HepG2 (cell line): Measurements from ENCODE around the gene HBQ1. TPM values are rescaled to one million over a fixed set of nuclear protein-coding genes. Genes with fewer than 3 reads are reported as not detected.

Experiments used
- ATAC-seq: fragments of 200-7000 bp; cut with Tn5 transposase; 3 replicates; pipeline ENCODE4 v1.9.1; 2020; ENCODE audit warnings: mild to moderate bottlenecking, moderate library complexity
- BruUV-seq: library from RNA; stranded (reverse); fragments of 400-500 nt; replicated peaks from 2 replicates; lab custom pipeline; 2021; lab: Mats Ljungman, UMichigan
- CTCF ChIA-PET: fragments of 300-600 bp; formaldehyde crosslinking; extraction: SDS; loops from one replicate; lab custom pipeline; 2021; ENCODE audit warnings: low total read pairs, inconsistent platforms, low intra/inter-chr PET ratio; lab: Yijun Ruan, JAX
- POLR2A ChIA-PET: fragments of 350-600 bp; sonication (Branson Sonifier 250); formaldehyde crosslinking; loops from one replicate; lab custom pipeline; 2020; ENCODE audit warnings: antibody characterized with exemption, inconsistent platforms; lab: Yijun Ruan, JAX
- DNase-seq: peaks from one replicate; pipeline ENCODE4 v3.0.0-alpha.2; 2015; ENCODE audit warnings: low spot score
- FAIRE-seq: peaks from 3 replicates; lab custom pipeline; 2011; peaks lifted over from hg19 to GRCh38; lab: Jason Lieb, UNC
- H2AFZ ChIP-seq: one replicate; pipeline ENCODE4 v1.6.1; 2011; ENCODE audit warnings: low read length, inconsistent platforms
- H3K27ac ChIP-seq: fragments of 300-600 bp; 3 replicates; pipeline ENCODE4 v1.8.0; 2011; ENCODE audit warnings: mixed run types, mild to moderate bottlenecking, mixed read lengths, low read length, inconsistent platforms; ENCODE audit not compliant: insufficient read depth; ENCODE audit errors: extremely low read length
- H3K27me3 ChIP-seq, 2 experiments: fragments of 200-600 bp in 1 of 2; 2 replicates in 1 of 2; 3 replicates in 1 of 2; pipeline versions ENCODE4 v1.6.0 to v1.8.0; 2011; ENCODE audit warnings: low read length in 2 of 2, mild to moderate bottlenecking in 2 of 2, moderate library complexity in 2 of 2, inconsistent platforms in 1 of 2; ENCODE audit not compliant: insufficient read depth in 2 of 2, control insufficient read depth in 1 of 2
- H3K36me3 ChIP-seq, 2 experiments: fragments of 200-600 bp in 1 of 2; replicated peaks in 1 of 2; 2 replicates in 1 of 2; 3 replicates in 1 of 2; pipeline versions ENCODE4 v1.5.1 to v1.8.0; 2011; ENCODE audit warnings: low read length in 2 of 2, inconsistent platforms in 1 of 2; ENCODE audit not compliant: insufficient read depth in 2 of 2, control insufficient read depth in 1 of 2
- H3K4me1 ChIP-seq: 2 replicates; pipeline ENCODE4 v1.5.1; 2012; ENCODE audit warnings: low read length, inconsistent platforms; ENCODE audit not compliant: insufficient read depth
- H3K4me2 ChIP-seq: 2 replicates; pipeline ENCODE4 v1.6.0; 2011; ENCODE audit warnings: low read depth, low read length, inconsistent platforms
- H3K4me3 ChIP-seq, 3 experiments: fragments of 200-600 bp in 1 of 3; sonication (generic), shearing (Covaris generic) in 1 of 3; replicated peaks in 1 of 3; 2 replicates each; pipeline ENCODE4 v1.5.1; 2011 to 2016; ENCODE audit warnings: low read length in 3 of 3, inconsistent platforms in 2 of 3, low read depth in 2 of 3, mild to moderate bottlenecking in 2 of 3, control low read depth in 1 of 3, mixed read lengths in 1 of 3; ENCODE audit not compliant: insufficient read depth in 1 of 3
- H3K79me2 ChIP-seq: one replicate; pipeline ENCODE4 v1.6.1; 2011; ENCODE audit warnings: low read length, inconsistent platforms; ENCODE audit not compliant: insufficient read depth
- H3K9ac ChIP-seq: 2 replicates; pipeline ENCODE4 v1.6.0; 2011; ENCODE audit warnings: mild to moderate bottlenecking, low read depth, low read length, inconsistent platforms; ENCODE audit not compliant: insufficient read depth
- H3K9me3 ChIP-seq: 2 replicates; pipeline ENCODE4 v1.5.1; 2012; ENCODE audit warnings: mild to moderate bottlenecking, low read length
- H4K20me1 ChIP-seq: 2 replicates; pipeline ENCODE4 v1.6.0; 2011; ENCODE audit warnings: inconsistent platforms, mild to moderate bottlenecking, low read length, moderate library complexity; ENCODE audit not compliant: insufficient read depth
- ARID4A ChIP-seq: sonication (generic); formaldehyde crosslinking; IDR thresholded peaks from 2 replicates; pipeline ENCODE4 v1.5.0; 2020; ENCODE audit warnings: mild to moderate bottlenecking, missing genetic modification reagents, borderline replicate concordance
- WGBS: methylation state at CpG from one replicate; pipeline ENCODE4 v1.1.6; 2017; ENCODE audit warnings: low lambda C conversion rate; 5-methylcytosine and 5-hydroxymethylcytosine counted together
- in situ Hi-C: cut with HindIII; loops from 2 replicates; pipeline ENCODE4 v1.10.0; 2017; ENCODE audit warnings: low pct_unique_long_range_greater_than_20kb; ENCODE audit not compliant: extremely low pct_ligation_motif_present
- intact Hi-C: fragments of 100-400 bp; cut with micrococcal nuclease; formaldehyde crosslinking; loops from one replicate; pipeline ENCODE4 v1.10.0; 2022; ENCODE audit not compliant: unreplicated experiment
- polyA plus RNA-seq, 8 experiments: library from polyadenylated mRNA; depleted of rRNA in 3 of 8; stranded (reverse) in 7 of 8; unstranded in 1 of 8; fragments of >200 nt; fragmentation: Illumina TruSeq in 4 of 8; extraction: Trizol in 4 of 8; gene quantifications; 2 replicates each; pipeline versions ENCODE4 v1.2.1 to v1.2.3, GENCODE V29; 2011 to 2016; ENCODE audit warnings: low read depth in 4 of 8, missing spikeins in 1 of 8, mixed read lengths in 1 of 8; ENCODE audit not compliant: insufficient read depth in 1 of 8
- total RNA-seq, 5 experiments: library from RNA; depleted of rRNA; stranded (reverse); fragments of >200 nt; fragmentation: Illumina TruSeq; extraction: Trizol; gene quantifications; 2 replicates each; pipeline ENCODE4 v1.2.3, GENCODE V29; 2016; ENCODE audit warnings: low read depth in 1 of 5

Gene HBQ1
- total and polyA plus RNA-seq, 2 of the 13 experiments (the other 11 are each of a cell fraction or from before 2014, with no cell fraction given), result 4.9 to 7.4 TPM

GRCh38 chr16:220021-220420 is 39.8 kb downstream of the HBQ1 start:
- Histone ChIP-seq H3K9ac (no peak overlapping the region), H3K27me3 (no peaks in the 10 kb centered on the region), H3K4me1 (peaks cover 7% of the 10 kb centered on the region; the same call in 1 of the 2 replicates), H3K36me3 (peaks cover 26 to 74% of the 10 kb centered on the region in 2 experiments; a peak in 4 of 5 replicates), H3K27ac (no peak overlapping the region), H2AFZ (no peak overlapping the region), H3K4me3 (no peak overlapping the region), H3K79me2 (peaks cover 25% of the 10 kb centered on the region), H3K9me3 (no peaks in the 10 kb centered on the region), H4K20me1 (peaks cover 5% of the 10 kb centered on the region; the same call in 1 of the 2 replicates), H3K4me2 (no peak overlapping the region)
- 96% methylated on average over 4 of the region's 4 CpGs for WGBS
- intact Hi-C loops (no loop called here), in situ Hi-C loops (no loop called here)
- TF ChIP-seq ARID4A, result no peak
- no peak for DNase-seq
- ChIA-PET CTCF (no interaction called here), POLR2A (interaction anchor here (2.3 kb wide), 1 partner anchor 8 kb away, joined by 11 read pairs; no protein-coding TSS in a partner anchor)
- ATAC-seq, result no peak
- no peak for FAIRE-seq
- no TSS peak for BruUV-seq
